Measurements from ENCODE around the gene AJM1. TPM values are rescaled to one million over a fixed set of nuclear protein-coding genes. Genes with fewer than 3 reads are reported as not detected.

Gene AJM1
- total RNA-seq, 6 experiments from 2014 or later, result 1.7 to 2.8 (median 2.6) TPM

- H3K9me3 ChIP-seq, result no peaks in the 10 kb centered on the region
- H3K4me3 ChIP-seq, result peak within 1 kb of the TSS; percentile 75 to 92 (median 86)
- peak; percentile 79 to 91 (median 84) for ATAC-seq
- 0% methylated on average over 10 of the region's 96 CpGs for WGBS (ENCODE audit: insufficient coverage, low coverage, low lambda C conversion rate, missing lambda C conversion rate)
- TF ChIP-seq POLR2A (IDR thresholded peaks at IDR 0.05) (peak; percentile 81), CTCF (IDR thresholded peaks at IDR 0.05) (peak in 1 of 4 donors; percentile 4)
- intact Hi-C loops (cut with DNase I), result no loop called here
- H3K27me3 ChIP-seq, result no peaks in the 10 kb centered on the region
- DNase-seq, result peak; percentile 81 to 82 (median 82)
- H3K36me3 ChIP-seq, result peaks cover 0 to 3% (median 0%) of the 10 kb centered on the region in 4 donors
- peak within 1 kb of the TSS; percentile 77 to 83 (median 83) for H3K27ac ChIP-seq
- H3K4me1 ChIP-seq, result peaks cover 0 to 14% (median 0%) of the 10 kb centered on the region in 4 donors
These were observed 34.8 kb upstream of the AJM1 start, which contains the start of gene RABL6 for GRCh38 chr9:136807281-136808074. Gene RABL6 (plus strand): TSS chr9:136807948. CDS start chr9:136808197, 249 bp downstream.

GRCh38 chr9:136808075-136808805 lies 34.0 kb upstream of the AJM1 start:
- H3K4me1 ChIP-seq, result peaks cover 0 to 14% (median 0%) of the 10 kb centered on the region in 4 donors
- peak in 2 of 3 donors; percentile 50 to 70 for DNase-seq
- H3K9me3 ChIP-seq, result no peaks in the 10 kb centered on the region
- no peaks in the 10 kb centered on the region for H3K27me3 ChIP-seq
- 2% methylated on average over 13 of the region's 93 CpGs for WGBS (ENCODE audit: insufficient coverage, low coverage, low lambda C conversion rate, missing lambda C conversion rate)
- peaks cover 0 to 3% (median 0%) of the 10 kb centered on the region in 4 donors for H3K36me3 ChIP-seq
- TF ChIP-seq CTCF (IDR thresholded peaks at IDR 0.05) (no peak), POLR2A (IDR thresholded peaks at IDR 0.05) (no peak)
- intact Hi-C loops (cut with DNase I), result no loop called here
- peak overlapping the region; percentile 75 to 92 (median 86) for H3K4me3 ChIP-seq
- ATAC-seq, result peak; percentile 16 to 33 (median 20)
- peak overlapping the region in 2 of 3 donors; percentile 47 to 83 for H3K27ac ChIP-seq

- H3K9me3 ChIP-seq, result no peaks in the 10 kb centered on the region
- H3K36me3 ChIP-seq, result peaks cover 0 to 3% (median 0%) of the 10 kb centered on the region in 4 donors
- H3K4me1 ChIP-seq, result peaks cover 0 to 14% (median 0%) of the 10 kb centered on the region in 4 donors
- no peaks in the 10 kb centered on the region for H3K27me3 ChIP-seq
- WGBS (ENCODE audit: insufficient coverage, low coverage, low lambda C conversion rate, missing lambda C conversion rate), result 8% methylated on average over 14 of the region's 14 CpGs
- TF ChIP-seq CTCF (IDR thresholded peaks at IDR 0.05), result no peak
- TF ChIP-seq POLR2A (IDR thresholded peaks at IDR 0.05), result no peak
- DNase-seq, result no peak
- H3K27ac ChIP-seq, result peak overlapping the region in 1 of 3 donors; percentile 83
- peak overlapping the region; percentile 75 to 92 (median 86) for H3K4me3 ChIP-seq
- intact Hi-C loops (cut with DNase I), result no loop called here
- ATAC-seq, result no peak
These were observed 33.5 kb upstream of the AJM1 start for GRCh38 chr9:136808806-136809158.

- TF ChIP-seq CTCF (IDR thresholded peaks at IDR 0.05), result no peak
- TF ChIP-seq POLR2A (IDR thresholded peaks at IDR 0.05), result no peak
- Histone ChIP-seq H3K9me3 (no peaks in the 10 kb centered on the region), H3K36me3 (peaks cover 0 to 3% (median 0%) of the 10 kb centered on the region in 4 donors), H3K4me1 (no peaks in the 10 kb centered on the region), H3K4me3 (no peak overlapping the region), H3K27me3 (no peaks in the 10 kb centered on the region), H3K27ac (no peak overlapping the region)
- 87% methylated on average over 11 of the region's 13 CpGs for WGBS (ENCODE audit: insufficient coverage, low coverage, low lambda C conversion rate, missing lambda C conversion rate)
- ATAC-seq (no peak), DNase-seq (no peak)
- intact Hi-C loops (cut with DNase I), result no loop called here
These were observed 27.4 kb upstream of the AJM1 start for GRCh38 chr9:136814725-136815421.
